Measurements from ENCODE around the gene PHOSPHO1. TPM values are rescaled to one million over a fixed set of nuclear protein-coding genes. Genes with fewer than 3 reads are reported as not detected.

PHOSPHO1 gene
- total and polyA plus RNA-seq, 2 of the 13 experiments (the other 11 are each of a cell fraction or from before 2014, with no cell fraction given), result not detected

DNA sequence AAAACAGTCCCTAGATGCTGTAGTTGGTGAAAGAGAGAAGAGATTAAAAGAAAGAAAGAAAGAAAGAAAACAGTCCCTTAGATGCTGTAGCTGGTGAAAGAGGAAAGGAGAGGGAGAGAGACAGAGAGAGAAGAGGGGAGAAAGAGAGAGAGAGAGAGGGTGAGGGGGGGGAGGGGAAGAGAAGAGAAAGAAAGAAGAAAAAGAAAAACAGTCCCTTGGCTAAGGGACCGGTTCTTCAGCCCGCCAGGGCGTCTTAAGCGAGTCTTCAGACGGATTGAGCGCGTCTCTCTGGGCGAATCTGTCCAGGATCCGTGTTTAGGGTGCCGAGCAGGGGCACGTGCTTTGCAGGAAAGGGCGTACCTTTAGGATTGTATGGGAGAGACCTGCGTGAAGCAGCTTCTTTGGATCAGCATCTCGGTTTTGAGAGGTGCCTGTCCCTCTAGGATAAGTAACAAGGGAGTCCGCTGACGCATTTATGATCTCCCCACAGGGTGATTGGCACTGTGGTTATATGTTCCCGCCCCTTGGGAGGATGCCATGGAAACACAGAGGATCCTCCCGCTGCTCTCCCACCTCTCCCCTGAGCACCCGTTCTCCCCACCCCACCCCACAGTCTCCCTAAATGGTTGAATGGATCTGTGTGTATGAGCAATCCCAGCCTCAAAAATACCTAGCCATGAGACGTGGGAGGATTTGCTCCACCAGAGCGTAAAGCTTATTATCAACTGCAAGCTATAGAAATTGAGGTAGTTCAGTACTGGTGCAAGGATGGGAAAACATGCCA, 36.9 kb downstream of the PHOSPHO1 start (continued):
- TF ChIP-seq FOSL2 (CRISPR knock-in tag; IDR thresholded peaks at IDR 0.05) (no peak), SOX6 (IDR thresholded peaks at IDR 0.05) (0 out of 2 replicates have a peak, but pooled peaks have one; percentile 60), SOX6 (CRISPR knock-in tag; IDR thresholded peaks at IDR 0.05) (no peak), NFRKB (IDR thresholded peaks at IDR 0.05) (peak; percentile 39; the same call in 1 of the 2 replicates)

DNA sequence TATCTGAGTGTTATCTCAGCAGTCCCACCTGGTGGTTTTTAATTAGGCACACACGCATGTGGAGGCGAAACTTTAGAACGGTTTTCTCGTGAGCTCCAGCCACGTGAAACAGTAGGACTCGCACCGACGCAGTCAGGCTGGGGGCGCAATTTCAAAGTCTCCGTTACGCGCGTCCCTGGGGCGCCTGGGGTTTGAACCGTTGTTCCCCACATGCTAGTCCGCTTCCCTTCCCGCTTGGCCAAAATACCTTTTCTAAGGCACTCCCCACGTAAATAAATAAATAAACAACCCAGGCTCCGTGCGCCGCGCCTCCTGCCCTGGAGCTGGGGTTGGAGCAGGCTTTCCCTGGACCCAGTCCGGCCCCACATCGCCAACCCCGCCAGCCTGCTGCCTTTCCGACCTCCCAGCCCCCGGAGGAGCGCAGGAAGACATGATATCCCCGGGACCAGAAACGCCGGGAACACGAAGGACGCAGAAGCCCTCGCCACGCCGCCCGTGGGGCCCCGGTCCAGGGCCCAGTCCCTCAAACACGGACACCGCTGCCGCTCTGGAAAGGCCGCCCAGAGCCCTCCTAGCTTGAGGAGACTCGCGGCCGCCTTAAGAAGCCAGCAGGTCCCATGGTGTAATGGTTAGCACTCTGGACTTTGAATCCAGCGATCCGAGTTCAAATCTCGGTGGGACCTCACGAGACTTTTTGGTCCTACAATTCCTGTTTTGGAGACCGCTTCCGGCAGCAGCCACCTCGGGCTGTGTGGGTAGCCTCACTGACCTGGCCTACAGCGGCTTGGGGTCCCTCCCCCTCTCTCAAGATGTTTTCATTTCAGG, 38.5 kb downstream of the PHOSPHO1 start:
- Histone ChIP-seq H4K20me1 (ENCODE audit: insufficient read depth, low read length) (no peaks in the 10 kb centered on the region), H3K27ac (ENCODE audit: extremely low read length, insufficient read depth, low read length) (peak overlapping the region; percentile 88), H3K9me3 (ENCODE audit: low read length) (no peaks in the 10 kb centered on the region), H2AFZ (ENCODE audit: low read length) (peak overlapping the region; percentile 82), H3K4me3 (replicated peaks in 1 of 3; ENCODE audit: insufficient read depth in 1 of 3, low read depth in 2 of 3, low read length in 3 of 3) (peak overlapping the region; percentile 75 to 80 (median 76)), H3K36me3 (replicated peaks in 1 of 2; ENCODE audit: control insufficient read depth in 1 of 2, insufficient read depth in 2 of 2, low read length in 2 of 2) (no peaks in the 10 kb centered on the region), H3K27me3 (ENCODE audit: control insufficient read depth in 1 of 2, insufficient read depth in 2 of 2, low read length in 2 of 2) (peaks cover 0 to 2% of the 10 kb centered on the region in 2 experiments; a peak in 1 of 5 replicates), H3K9ac (ENCODE audit: insufficient read depth, low read depth, low read length) (peak overlapping the region; percentile 84), H3K4me2 (ENCODE audit: low read depth, low read length) (peak overlapping the region; percentile 77), H3K4me1 (ENCODE audit: insufficient read depth, low read length) (peaks cover 18% of the 10 kb centered on the region), H3K79me2 (ENCODE audit: insufficient read depth, low read length) (no peaks in the 10 kb centered on the region)
- peak; percentile 73 for FAIRE-seq
- CTCF ChIA-PET (ENCODE audit: low intra/inter-chr PET ratio, low total read pairs), result no interaction called here
- in situ Hi-C loops (cut with HindIII; ENCODE audit: extremely low pct_ligation_motif_present, low pct_unique_long_range_greater_than_20kb) (no loop called here), intact Hi-C loops (cut with micrococcal nuclease; ENCODE audit: unreplicated experiment) (loop anchor here (1.0 to 5.0 kb wide), 3 partner anchors 85 to 299 kb away; partner anchors contain the start of gene ATP5MC1)
- DNase-seq (ENCODE audit: low spot score), result peak; percentile 90
- ATAC-seq, result peak; percentile 71
- BruUV-seq (replicated peaks), result TSS peak; percentile 62
- WGBS (ENCODE audit: low lambda C conversion rate), result 1% methylated on average over 44 of the region's 53 CpGs
- POLR2A ChIA-PET, result interaction anchor here (0.7 to 3.1 kb wide), 12 partner anchors 8 to 572 kb away, joined by 3 to 16 read pairs (median 4); partner anchors contain the start of genes ATP5MC1, FAM117A and PHB1
- TF ChIP-seq ZNF20 (CRISPR knock-in tag; IDR thresholded peaks at IDR 0.05), result no peak
- TF ChIP-seq, protein P1, sequence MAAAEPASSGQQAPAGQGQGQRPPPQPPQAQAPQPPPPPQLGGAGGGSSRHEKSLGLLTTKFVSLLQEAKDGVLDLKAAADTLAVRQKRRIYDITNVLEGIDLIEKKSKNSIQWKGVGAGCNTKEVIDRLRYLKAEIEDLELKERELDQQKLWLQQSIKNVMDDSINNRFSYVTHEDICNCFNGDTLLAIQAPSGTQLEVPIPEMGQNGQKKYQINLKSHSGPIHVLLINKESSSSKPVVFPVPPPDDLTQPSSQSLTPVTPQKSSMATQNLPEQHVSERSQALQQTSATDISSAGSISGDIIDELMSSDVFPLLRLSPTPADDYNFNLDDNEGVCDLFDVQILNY (CRISPR knock-in tag; conservative IDR thresholded peaks at IDR 0.05), result peak; percentile 82
- TF ChIP-seq SNRNP70 (IDR thresholded peaks at IDR 0.05; ENCODE audit: low read depth, low read length), result no peak
- peak; percentile 75; the same call in 1 of the 2 replicates for TF ChIP-seq ZSCAN22 (CRISPR knock-in tag; IDR thresholded peaks at IDR 0.05)
- TF ChIP-seq, protein P2, sequence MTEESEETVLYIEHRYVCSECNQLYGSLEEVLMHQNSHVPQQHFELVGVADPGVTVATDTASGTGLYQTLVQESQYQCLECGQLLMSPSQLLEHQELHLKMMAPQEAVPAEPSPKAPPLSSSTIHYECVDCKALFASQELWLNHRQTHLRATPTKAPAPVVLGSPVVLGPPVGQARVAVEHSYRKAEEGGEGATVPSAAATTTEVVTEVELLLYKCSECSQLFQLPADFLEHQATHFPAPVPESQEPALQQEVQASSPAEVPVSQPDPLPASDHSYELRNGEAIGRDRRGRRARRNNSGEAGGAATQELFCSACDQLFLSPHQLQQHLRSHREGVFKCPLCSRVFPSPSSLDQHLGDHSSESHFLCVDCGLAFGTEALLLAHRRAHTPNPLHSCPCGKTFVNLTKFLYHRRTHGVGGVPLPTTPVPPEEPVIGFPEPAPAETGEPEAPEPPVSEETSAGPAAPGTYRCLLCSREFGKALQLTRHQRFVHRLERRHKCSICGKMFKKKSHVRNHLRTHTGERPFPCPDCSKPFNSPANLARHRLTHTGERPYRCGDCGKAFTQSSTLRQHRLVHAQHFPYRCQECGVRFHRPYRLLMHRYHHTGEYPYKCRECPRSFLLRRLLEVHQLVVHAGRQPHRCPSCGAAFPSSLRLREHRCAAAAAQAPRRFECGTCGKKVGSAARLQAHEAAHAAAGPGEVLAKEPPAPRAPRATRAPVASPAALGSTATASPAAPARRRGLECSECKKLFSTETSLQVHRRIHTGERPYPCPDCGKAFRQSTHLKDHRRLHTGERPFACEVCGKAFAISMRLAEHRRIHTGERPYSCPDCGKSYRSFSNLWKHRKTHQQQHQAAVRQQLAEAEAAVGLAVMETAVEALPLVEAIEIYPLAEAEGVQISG (CRISPR knock-in tag; IDR thresholded peaks at IDR 0.05), result peak; percentile 73
- peak; percentile 89 for TF ChIP-seq ZFP62 (CRISPR knock-in tag; IDR thresholded peaks at IDR 0.05)
- TF ChIP-seq, protein P3, sequence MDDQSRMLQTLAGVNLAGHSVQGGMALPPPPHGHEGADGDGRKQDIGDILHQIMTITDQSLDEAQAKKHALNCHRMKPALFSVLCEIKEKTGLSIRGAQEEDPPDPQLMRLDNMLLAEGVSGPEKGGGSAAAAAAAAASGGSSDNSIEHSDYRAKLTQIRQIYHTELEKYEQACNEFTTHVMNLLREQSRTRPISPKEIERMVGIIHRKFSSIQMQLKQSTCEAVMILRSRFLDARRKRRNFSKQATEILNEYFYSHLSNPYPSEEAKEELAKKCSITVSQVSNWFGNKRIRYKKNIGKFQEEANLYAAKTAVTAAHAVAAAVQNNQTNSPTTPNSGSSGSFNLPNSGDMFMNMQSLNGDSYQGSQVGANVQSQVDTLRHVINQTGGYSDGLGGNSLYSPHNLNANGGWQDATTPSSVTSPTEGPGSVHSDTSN (CRISPR knock-in tag; IDR thresholded peaks at IDR 0.05; ENCODE audit: borderline replicate concordance), result peak; percentile 39; the same call in 1 of the 2 replicates
- TF ChIP-seq, protein P4, sequence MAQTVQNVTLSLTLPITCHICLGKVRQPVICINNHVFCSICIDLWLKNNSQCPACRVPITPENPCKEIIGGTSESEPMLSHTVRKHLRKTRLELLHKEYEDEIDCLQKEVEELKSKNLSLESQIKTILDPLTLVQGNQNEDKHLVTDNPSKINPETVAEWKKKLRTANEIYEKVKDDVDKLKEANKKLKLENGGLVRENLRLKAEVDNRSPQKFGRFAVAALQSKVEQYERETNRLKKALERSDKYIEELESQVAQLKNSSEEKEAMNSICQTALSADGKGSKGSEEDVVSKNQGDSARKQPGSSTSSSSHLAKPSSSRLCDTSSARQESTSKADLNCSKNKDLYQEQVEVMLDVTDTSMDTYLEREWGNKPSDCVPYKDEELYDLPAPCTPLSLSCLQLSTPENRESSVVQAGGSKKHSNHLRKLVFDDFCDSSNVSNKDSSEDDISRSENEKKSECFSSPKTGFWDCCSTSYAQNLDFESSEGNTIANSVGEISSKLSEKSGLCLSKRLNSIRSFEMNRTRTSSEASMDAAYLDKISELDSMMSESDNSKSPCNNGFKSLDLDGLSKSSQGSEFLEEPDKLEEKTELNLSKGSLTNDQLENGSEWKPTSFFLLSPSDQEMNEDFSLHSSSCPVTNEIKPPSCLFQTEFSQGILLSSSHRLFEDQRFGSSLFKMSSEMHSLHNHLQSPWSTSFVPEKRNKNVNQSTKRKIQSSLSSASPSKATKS (CRISPR knock-in tag; IDR thresholded peaks at IDR 0.05), result no peak; the same call in none of the 2 replicates
- TF ChIP-seq NFE2L1 (CRISPR knock-in tag; IDR thresholded peaks at IDR 0.05; ENCODE audit: borderline replicate concordance), result no peak
